Psoas muscle (tissue), 8 donors: ENCODE results near the gene C10orf120. TPM values are rescaled to one million over a fixed set of nuclear protein-coding genes. Genes with fewer than 3 reads are reported as not detected.

Experiments used
- ATAC-seq, 4 donors: fragments of 200-7000 bp; cut with Tn5 transposase; one replicate each; pipeline ENCODE4 v1.9.1; 2020; ENCODE audit warnings: moderate library complexity in 3 of 4, mild to moderate bottlenecking in 2 of 4
- DNase-seq, 2 donors: peaks; one replicate each; pipeline ENCODE4 v3.0.0-alpha.2; 2020
- H3K27ac ChIP-seq: fragments of 200-600 bp; one replicate; pipeline ENCODE4 v1.8.0; 2022
- H3K27me3 ChIP-seq, 3 donors: fragments of 200-600 bp in 1 of 3; one replicate each; pipeline versions ENCODE4 v1.6.1 to v1.8.0; 2013 to 2022; ENCODE audit warnings: low read length in 2 of 3, mild to moderate bottlenecking in 2 of 3, moderate library complexity in 1 of 3; ENCODE audit not compliant: insufficient read depth in 3 of 3
- H3K36me3 ChIP-seq, 2 donors: fragments of 200-600 bp in 1 of 2; one replicate each; pipeline versions ENCODE4 v1.6.1 to v1.8.0; 2013 to 2022; ENCODE audit warnings: low read depth in 1 of 2, mild to moderate bottlenecking in 1 of 2, moderate library complexity in 1 of 2; ENCODE audit not compliant: insufficient read depth in 1 of 2
- H3K4me1 ChIP-seq: fragments of 200-600 bp; one replicate; pipeline ENCODE4 v1.8.0; 2022
- H3K4me3 ChIP-seq: fragments of 200-600 bp; one replicate; pipeline ENCODE4 v1.8.0; 2022; ENCODE audit warnings: mild to moderate bottlenecking
- H3K9me3 ChIP-seq: fragments of 200-600 bp; one replicate; pipeline ENCODE4 v1.8.0; 2022
- WGBS, 3 donors: extraction: QIAGEN DNeasy Blood & Tissue Kit; methylation state at CpG; one replicate each; pipeline versions ENCODE4 v1.1.6 to v1.1.7; 2013; 5-methylcytosine and 5-hydroxymethylcytosine counted together
- intact Hi-C, 2 donors: fragments of 100-400 bp; cut with DNase I; formaldehyde crosslinking; loops; one replicate each; pipeline versions ENCODE4 v1.11.0 to v1.14.2; 2022
- polyA plus RNA-seq, 3 donors: library from polyadenylated mRNA; stranded (reverse); fragments of 200-250 nt; gene quantifications; one replicate each; pipeline ENCODE4 v1.2.3, GENCODE V29; 2013
- total RNA-seq, 4 donors: library from RNA; stranded (reverse); fragmentation: NEBNext Ultra II Directional in 2 of 4; extraction: Animal tissue kit (Norgen Biotek cat#: 25700) in 2 of 4; gene quantifications; one replicate each; pipeline versions ENCODE4 v1.2.1 to v1.2.4, GENCODE V29; 2021 to 2023
- TF ChIP-seq, protein P1 (sequence below): fragments of 200-600 bp; IDR thresholded peaks from one replicate; pipeline ENCODE4 v1.8.0; 2022; ENCODE audit warnings: antibody characterized with exemption
- donor health status: healthy with polysubstance abuse.
- donor health status: DM: no; HTN: no; CAD: no; lungs with moderate emphysema.
- donor health status: Bipolar disorder and iron deficiency.
- donor health status: healthy.
- donor health status: DM: yes; HTN: yes; CAD: no.
- donor health status: DM: no; HTN: no; CAD: no.
- donor health status: DM: no; HTN: no; CAD: no.
- donor health status: DM: yes; HTN: yes; CAD: no.

The C10orf120 gene
- total and polyA plus RNA-seq, 7 donors, result not detected

DNA sequence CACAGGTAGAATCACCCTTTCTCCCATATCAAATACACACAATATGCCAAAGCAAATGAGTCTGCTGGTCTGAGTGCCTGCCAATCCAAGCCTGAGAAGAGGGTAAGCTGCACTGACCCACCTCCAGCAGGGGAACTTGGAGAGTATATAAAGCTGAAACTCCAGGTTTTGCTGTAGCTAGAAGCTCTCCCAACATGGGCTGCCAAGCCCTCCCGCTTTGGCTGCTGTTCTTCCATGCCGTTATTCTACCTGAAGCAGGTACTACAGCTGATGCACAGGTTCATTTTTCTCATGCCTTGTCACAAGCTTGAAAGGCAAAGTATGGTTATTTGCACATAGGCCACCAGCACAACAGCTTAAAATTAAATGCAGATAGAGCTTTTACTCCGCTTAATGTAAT, 21.5 kb upstream of the C10orf120 start:
- TF ChIP-seq, protein P1, sequence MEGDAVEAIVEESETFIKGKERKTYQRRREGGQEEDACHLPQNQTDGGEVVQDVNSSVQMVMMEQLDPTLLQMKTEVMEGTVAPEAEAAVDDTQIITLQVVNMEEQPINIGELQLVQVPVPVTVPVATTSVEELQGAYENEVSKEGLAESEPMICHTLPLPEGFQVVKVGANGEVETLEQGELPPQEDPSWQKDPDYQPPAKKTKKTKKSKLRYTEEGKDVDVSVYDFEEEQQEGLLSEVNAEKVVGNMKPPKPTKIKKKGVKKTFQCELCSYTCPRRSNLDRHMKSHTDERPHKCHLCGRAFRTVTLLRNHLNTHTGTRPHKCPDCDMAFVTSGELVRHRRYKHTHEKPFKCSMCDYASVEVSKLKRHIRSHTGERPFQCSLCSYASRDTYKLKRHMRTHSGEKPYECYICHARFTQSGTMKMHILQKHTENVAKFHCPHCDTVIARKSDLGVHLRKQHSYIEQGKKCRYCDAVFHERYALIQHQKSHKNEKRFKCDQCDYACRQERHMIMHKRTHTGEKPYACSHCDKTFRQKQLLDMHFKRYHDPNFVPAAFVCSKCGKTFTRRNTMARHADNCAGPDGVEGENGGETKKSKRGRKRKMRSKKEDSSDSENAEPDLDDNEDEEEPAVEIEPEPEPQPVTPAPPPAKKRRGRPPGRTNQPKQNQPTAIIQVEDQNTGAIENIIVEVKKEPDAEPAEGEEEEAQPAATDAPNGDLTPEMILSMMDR, result no peak
- intact Hi-C loops, result no loop called here
- ATAC-seq (no peak), DNase-seq (no peak)
- H3K4me3 ChIP-seq, result no peak overlapping the region
- no peak overlapping the region for H3K27ac ChIP-seq
- no peaks in the 10 kb centered on the region for H3K4me1 ChIP-seq
- H3K36me3 ChIP-seq, result no peaks in the 10 kb centered on the region
- 80 to 90% (median 88%) methylated on average over 3 of the region's 3 CpGs for WGBS, 3 donors
- H3K9me3 ChIP-seq, result no peaks in the 10 kb centered on the region
- H3K27me3 ChIP-seq, result peaks cover 0 to 4% (median 2%) of the 10 kb centered on the region in 3 donors

DNA sequence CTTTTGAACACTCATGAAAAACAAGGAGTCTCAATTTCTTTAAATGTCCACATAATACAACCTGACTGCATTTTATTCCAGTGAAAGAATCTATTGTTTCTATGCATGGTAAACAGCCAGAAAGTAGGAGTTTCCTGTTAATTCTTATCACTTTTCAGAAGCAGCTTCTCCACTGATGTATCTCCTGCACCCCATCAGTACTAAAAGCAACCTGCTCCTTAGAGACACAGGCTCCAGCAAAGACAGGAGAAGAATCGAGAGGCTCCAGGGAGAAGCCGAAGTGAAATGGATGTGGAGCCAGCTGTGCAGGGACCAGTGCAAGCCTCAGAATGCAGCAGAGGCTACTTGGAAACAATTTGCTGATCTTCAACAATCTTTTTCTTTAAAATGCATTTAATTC, 16.4 kb upstream of the C10orf120 start:
- 65 to 72% (median 67%) methylated on average over 2 of the region's 2 CpGs for WGBS, 3 donors
- intact Hi-C loops, result no loop called here
- no peaks in the 10 kb centered on the region for H3K9me3 ChIP-seq
- ATAC-seq, result no peak
- H3K36me3 ChIP-seq, result no peaks in the 10 kb centered on the region
- H3K4me3 ChIP-seq, result no peak overlapping the region
- H3K27me3 ChIP-seq, result peaks cover 0 to 35% (median 12%) of the 10 kb centered on the region in 3 donors
- no peaks in the 10 kb centered on the region for H3K4me1 ChIP-seq
- DNase-seq, result no peak
- TF ChIP-seq, protein P1, result no peak
- H3K27ac ChIP-seq, result no peak overlapping the region

DNA sequence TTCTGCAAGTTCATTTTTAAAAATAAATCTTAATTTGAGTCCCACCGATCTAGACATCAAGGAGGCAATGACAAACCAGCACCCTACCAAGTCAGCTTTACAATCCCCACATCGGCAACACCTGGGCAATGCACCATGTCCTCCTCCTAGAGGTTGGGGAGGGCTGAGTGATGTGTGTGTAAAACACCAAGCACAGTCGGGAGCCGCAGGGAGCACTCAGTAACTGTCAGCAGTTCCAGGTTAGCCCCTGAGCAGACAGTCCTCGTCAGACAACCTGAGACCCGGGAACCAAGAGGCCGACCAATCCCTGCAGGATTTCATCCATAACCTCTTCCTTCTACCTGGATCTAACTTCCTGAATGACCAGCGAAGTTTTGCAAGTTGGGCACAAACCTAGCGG, 15.9 kb upstream of the C10orf120 start:
- H3K4me1 ChIP-seq, result no peaks in the 10 kb centered on the region

DNA sequence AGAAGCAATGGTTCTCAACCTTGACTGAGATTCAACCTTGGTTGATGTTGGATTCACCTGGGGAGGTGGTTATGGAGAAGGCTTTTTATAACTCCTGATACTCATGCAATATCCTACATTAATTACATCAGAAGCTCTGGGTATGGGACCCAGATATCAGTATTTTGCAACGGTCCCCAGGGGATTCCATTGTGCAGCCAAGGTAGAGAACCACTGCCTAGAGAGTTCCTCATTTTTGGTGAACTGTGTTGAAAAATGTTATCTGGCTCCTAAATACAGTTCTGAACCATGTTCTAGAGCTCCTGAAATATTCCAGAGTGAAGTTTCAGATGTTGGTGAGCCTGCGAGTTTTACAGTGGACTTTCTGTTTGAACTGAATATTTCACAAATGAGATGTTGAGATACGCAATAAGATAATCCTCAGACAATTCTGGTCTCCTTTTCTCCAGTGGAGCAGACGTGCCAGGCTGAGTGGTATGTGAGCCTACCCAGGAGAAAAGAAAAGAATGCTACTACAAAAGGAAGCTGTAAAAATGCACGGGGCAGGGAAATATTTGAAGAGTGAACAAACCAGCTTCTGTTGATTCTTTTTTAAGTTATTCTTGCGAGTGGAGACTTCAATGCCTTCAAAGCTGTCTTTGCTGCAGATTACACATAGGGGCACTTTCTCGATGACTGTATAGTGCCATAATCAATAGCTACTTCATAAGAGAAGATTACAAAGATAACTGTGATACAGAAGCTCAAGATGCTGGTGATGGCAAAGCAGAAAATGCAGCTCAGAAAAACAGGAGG, 13.6 kb upstream of the C10orf120 start:
- Histone ChIP-seq H3K36me3 (no peaks in the 10 kb centered on the region), H3K4me1 (no peaks in the 10 kb centered on the region), H3K4me3 (no peak overlapping the region), H3K9me3 (no peaks in the 10 kb centered on the region), H3K27ac (no peak overlapping the region), H3K27me3 (peaks cover 0 to 36% (median 12%) of the 10 kb centered on the region in 3 donors)
- DNase-seq, result no peak
- no peak for ATAC-seq
- TF ChIP-seq, protein P1, result no peak
- intact Hi-C loops, result no loop called here
- WGBS, 3 donors, result 42 to 53% (median 50%) methylated on average over 7 of the region's 7 CpGs

More for the DNA sequence above, 15.9 kb upstream of the C10orf120 start:
- Histone ChIP-seq H3K9me3 (no peaks in the 10 kb centered on the region), H3K27me3 (peaks cover 0 to 36% (median 12%) of the 10 kb centered on the region in 3 donors), H3K27ac (no peak overlapping the region), H3K36me3 (no peaks in the 10 kb centered on the region), H3K4me3 (no peak overlapping the region)
- ATAC-seq (no peak), DNase-seq (no peak)
- intact Hi-C loops, result no loop called here
- TF ChIP-seq, protein P1, result no peak
- WGBS, 3 donors, result 67 to 69% (median 69%) methylated on average over 9 of the region's 9 CpGs
